GM12874 (cell line): ENCODE data around the gene TBC1D10B.

Experiments used
- TF ChIP-seq, protein P1 (sequence below): IDR thresholded peaks from 2 replicates; pipeline ENCODE4 v1.5.1; 2011; ENCODE audit warnings: low read depth, mild to moderate bottlenecking, control low read depth, low read length, moderate library complexity; ENCODE audit not compliant: insufficient read depth

TBC1D10B gene

GRCh38 chr16:30399435-30400186 is 29.3 kb upstream of the TBC1D10B start:
- TF ChIP-seq, protein P1, sequence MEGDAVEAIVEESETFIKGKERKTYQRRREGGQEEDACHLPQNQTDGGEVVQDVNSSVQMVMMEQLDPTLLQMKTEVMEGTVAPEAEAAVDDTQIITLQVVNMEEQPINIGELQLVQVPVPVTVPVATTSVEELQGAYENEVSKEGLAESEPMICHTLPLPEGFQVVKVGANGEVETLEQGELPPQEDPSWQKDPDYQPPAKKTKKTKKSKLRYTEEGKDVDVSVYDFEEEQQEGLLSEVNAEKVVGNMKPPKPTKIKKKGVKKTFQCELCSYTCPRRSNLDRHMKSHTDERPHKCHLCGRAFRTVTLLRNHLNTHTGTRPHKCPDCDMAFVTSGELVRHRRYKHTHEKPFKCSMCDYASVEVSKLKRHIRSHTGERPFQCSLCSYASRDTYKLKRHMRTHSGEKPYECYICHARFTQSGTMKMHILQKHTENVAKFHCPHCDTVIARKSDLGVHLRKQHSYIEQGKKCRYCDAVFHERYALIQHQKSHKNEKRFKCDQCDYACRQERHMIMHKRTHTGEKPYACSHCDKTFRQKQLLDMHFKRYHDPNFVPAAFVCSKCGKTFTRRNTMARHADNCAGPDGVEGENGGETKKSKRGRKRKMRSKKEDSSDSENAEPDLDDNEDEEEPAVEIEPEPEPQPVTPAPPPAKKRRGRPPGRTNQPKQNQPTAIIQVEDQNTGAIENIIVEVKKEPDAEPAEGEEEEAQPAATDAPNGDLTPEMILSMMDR = no peak

GRCh38 chr16:30398661-30399434 is 28.6 kb upstream of the TBC1D10B start:
- TF ChIP-seq, protein P1 = no peak

- TF ChIP-seq, protein P1 = no peak
Observed at GRCh38 chr16:30397776-30398660, 27.7 kb upstream of the TBC1D10B start.

- TF ChIP-seq, protein P1 = no peak
Observed at GRCh38 chr16:30397056-30397455, 26.8 kb upstream of the TBC1D10B start.

- TF ChIP-seq, protein P1 = no peak
Observed at GRCh38 chr16:30395992-30396585, 25.8 kb upstream of the TBC1D10B start.

DNA sequence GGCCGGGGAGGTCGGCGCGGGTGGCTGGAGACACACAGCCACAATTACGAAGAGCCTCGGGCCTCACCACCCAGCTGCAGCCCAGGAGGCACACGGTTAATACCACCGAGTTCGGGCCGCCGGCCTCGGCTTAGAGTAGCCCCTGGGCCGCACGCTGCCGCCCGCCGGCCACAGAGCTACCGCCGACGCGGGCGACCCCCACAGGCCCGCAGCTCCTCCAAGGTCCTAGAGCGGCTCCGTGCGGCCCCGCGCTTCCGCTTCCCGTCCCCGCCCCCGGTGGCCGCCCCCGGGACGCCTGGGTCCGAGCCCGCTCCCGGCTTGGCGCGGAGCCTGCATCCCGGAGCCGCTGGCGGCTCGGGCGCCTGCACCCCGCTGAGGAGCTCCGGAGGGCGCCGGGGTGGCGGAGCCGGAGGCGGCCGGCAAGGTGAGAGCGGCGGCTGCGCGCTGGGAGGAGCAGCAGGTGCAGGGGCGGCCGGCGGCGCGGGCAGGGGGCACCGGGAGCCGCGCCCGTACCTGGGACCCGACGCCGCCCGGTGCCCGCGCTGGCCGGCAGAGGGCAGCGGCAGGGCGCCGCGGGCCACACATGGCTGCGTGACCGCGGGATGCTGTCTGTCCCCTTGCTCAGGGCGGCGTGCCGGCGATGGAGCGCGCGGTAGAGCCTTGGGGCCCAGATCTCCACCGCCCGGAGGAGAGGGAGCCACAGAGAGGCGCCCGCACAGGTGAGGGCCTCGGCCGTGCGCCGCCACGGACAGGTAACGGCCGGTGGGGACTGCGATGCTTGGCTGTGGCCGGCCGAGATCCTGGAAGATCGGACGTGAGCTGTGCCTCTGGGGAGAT is 25.1 kb upstream of the TBC1D10B start, which contains the start of gene ZNF48:
Gene ZNF48, plus strand, starts transcription at position 266 of the 837 bp plus-strand sequence. Its CDS starts 375 bp downstream, at position 641.
- TF ChIP-seq, protein P1 = peak; percentile 56
